ENCODE data around the gene TAF3.

- no peak for TF ChIP-seq CTCF (IDR thresholded peaks at IDR 0.05)
- TF ChIP-seq EZH2 (IDR thresholded peaks at IDR 0.05): no peak
Observed at GRCh38 chr10:7824251-7824650, 5.9 kb downstream of the TAF3 start.

All from neural progenitor cell (in vitro differentiated cells).